SK-N-SH (cell line): Measurements from ENCODE around the gene AGPAT3. TPM values are rescaled to one million over a fixed set of nuclear protein-coding genes. Genes with fewer than 3 reads are reported as not detected.

Source experiments
- CTCF ChIA-PET: fragments of 300-600, 350-600 bp; formaldehyde crosslinking; extraction: SDS; loops from one replicate; lab custom pipeline; 2021; lab: Yijun Ruan, JAX
- POLR2A ChIA-PET: fragments of 350-600 bp; sonication (Branson Sonifier 250); formaldehyde crosslinking; extraction: SDS; loops from one replicate; lab custom pipeline; 2020; ENCODE audit warnings: antibody characterized with exemption, inconsistent platforms; lab: Yijun Ruan, JAX
- DNase-seq: peaks from one replicate; pipeline ENCODE4 v3.0.0; 2012
- H2AFZ ChIP-seq: fragments of 200-600 bp; sonication (generic); 2 replicates; pipeline ENCODE4 v1.8.1; 2016; ENCODE audit warnings: antibody characterized with exemption, mild to moderate bottlenecking, low read depth
- H3F3A ChIP-seq: fragments of 200-600 bp; sonication (generic); replicated peaks from 2 replicates; pipeline ENCODE3; 2016; ENCODE audit warnings: antibody characterized with exemption, mild to moderate bottlenecking; ENCODE audit not compliant: insufficient read depth
- H3K27ac ChIP-seq, 2 experiments: fragments of 200-500 bp in 1 of 2; fragments of 200-600 bp in 1 of 2; sonication (Bioruptor generic) in 1 of 2; sonication (generic), shearing (Covaris generic) in 1 of 2; 2 replicates each; pipeline versions ENCODE4 v1.5.1 to v1.6.1; 2014 to 2016; ENCODE audit warnings: low read depth in 2 of 2, inconsistent platforms in 1 of 2, low read length in 1 of 2, mild to moderate bottlenecking in 1 of 2, mixed read lengths in 1 of 2
- H3K27me3 ChIP-seq: fragments of 200-600 bp; sonication (generic), shearing (Covaris generic); 2 replicates; pipeline ENCODE4 v1.6.1; 2016; ENCODE audit warnings: mixed run types; ENCODE audit not compliant: insufficient read depth
- H3K36me3 ChIP-seq, 2 experiments: fragments of 200-500 bp in 1 of 2; fragments of 200-600 bp in 1 of 2; sonication (Bioruptor generic) in 1 of 2; sonication (generic) in 1 of 2; replicated peaks in 1 of 2; 2 replicates each; pipeline versions ENCODE3 to v1.5.1; 2014 to 2016; ENCODE audit warnings: low read length in 1 of 2, mild to moderate bottlenecking in 1 of 2; ENCODE audit not compliant: insufficient read depth in 2 of 2, control insufficient read depth in 1 of 2
- H3K4me1 ChIP-seq, 2 experiments: fragments of 200-500 bp in 1 of 2; fragments of 200-600 bp in 1 of 2; sonication (Bioruptor generic) in 1 of 2; sonication (generic), shearing (Covaris generic) in 1 of 2; 2 replicates each; pipeline versions ENCODE4 v1.5.1 to v1.6.1; 2014 to 2016; ENCODE audit warnings: low read depth in 1 of 2, low read length in 1 of 2, mixed run types in 1 of 2; ENCODE audit not compliant: insufficient read depth in 2 of 2, control insufficient read depth in 1 of 2
- H3K4me2 ChIP-seq: fragments of 200-600 bp; sonication (generic), shearing (Covaris generic); 2 replicates; pipeline ENCODE4 v1.6.1; 2017; ENCODE audit warnings: mixed run types
- H3K4me3 ChIP-seq, 2 experiments: fragments of 200-500 bp in 1 of 2; fragments of 200-600 bp in 1 of 2; sonication (Bioruptor generic) in 1 of 2; sonication (generic), shearing (Covaris generic) in 1 of 2; 2 replicates each; pipeline versions ENCODE4 v1.5.1 to v1.8.1; 2014 to 2016; ENCODE audit warnings: low read depth in 2 of 2, inconsistent platforms in 1 of 2, low read length in 1 of 2, mild to moderate bottlenecking in 1 of 2, mixed read lengths in 1 of 2, moderate library complexity in 1 of 2
- H3K79me2 ChIP-seq: fragments of 200-600 bp; sonication (generic); 2 replicates; pipeline ENCODE4 v1.8.1; 2017; ENCODE audit warnings: mild to moderate bottlenecking; ENCODE audit not compliant: insufficient read depth
- H3K9ac ChIP-seq: fragments of 200-600 bp; sonication (generic); 2 replicates; pipeline ENCODE4 v1.6.1; 2017; ENCODE audit warnings: mixed run types
- H3K9me2 ChIP-seq: fragments of 200-600 bp; sonication (generic); 2 replicates; pipeline ENCODE4 v1.6.1; 2017; ENCODE audit warnings: mixed run types
- H3K9me3 ChIP-seq: fragments of 200-600 bp; sonication (generic); 2 replicates; pipeline ENCODE4 v1.6.1; 2017; ENCODE audit warnings: mixed run types, mild to moderate bottlenecking, moderate library complexity
- H4K20me1 ChIP-seq: fragments of 200-600 bp; sonication (generic); 2 replicates; pipeline ENCODE4 v1.6.1; 2017; ENCODE audit warnings: mild to moderate bottlenecking, mixed run types; ENCODE audit not compliant: insufficient read depth
- CHD2 ChIP-seq: fragments of 150-350 bp; IDR thresholded peaks from 2 replicates; pipeline ENCODE4 v1.6.1; 2018; ENCODE audit warnings: low read length; ENCODE audit not compliant: partially characterized antibody
- ELF1 ChIP-seq: IDR thresholded peaks from 2 replicates; pipeline ENCODE4 v1.4.0; 2012
- EP300 ChIP-seq, 2 experiments: IDR thresholded peaks; 2 replicates each; pipeline versions ENCODE4 v1.4.0 to v1.6.1; 2012; ENCODE audit warnings: borderline replicate concordance in 1 of 2, low read depth in 1 of 2, low read length in 1 of 2
- EZH2phosphoT487 ChIP-seq: fragments of 200-600 bp; sonication (generic); IDR thresholded peaks from 2 replicates; pipeline ENCODE4 v1.6.1; 2017; ENCODE audit warnings: low read depth, mixed run types, mild to moderate bottlenecking, antibody characterized with exemption, moderate library complexity, borderline replicate concordance
- FOSL2 ChIP-seq: IDR thresholded peaks from 2 replicates; pipeline ENCODE4 v1.4.0; 2012; ENCODE audit warnings: low read depth, mild to moderate bottlenecking, moderate library complexity, borderline replicate concordance
- FOXJ3 ChIP-seq: sonication (generic); formaldehyde crosslinking; IDR thresholded peaks from 2 replicates; pipeline ENCODE4 v1.5.1; 2020; ENCODE audit warnings: mild to moderate bottlenecking, missing genetic modification reagents
- FOXM1 ChIP-seq: IDR thresholded peaks from 2 replicates; pipeline ENCODE4 v1.4.0; 2012; ENCODE audit warnings: low read depth, mild to moderate bottlenecking
- GABPA ChIP-seq: IDR thresholded peaks from 2 replicates; pipeline ENCODE4 v1.4.0; 2012; ENCODE audit warnings: low read depth, mild to moderate bottlenecking
- GATA2 ChIP-seq: sonication (generic); formaldehyde crosslinking; IDR thresholded peaks from 2 replicates; pipeline ENCODE4 v1.5.0; 2020; ENCODE audit warnings: mild to moderate bottlenecking, missing genetic modification reagents
- JUND ChIP-seq: IDR thresholded peaks from 2 replicates; pipeline ENCODE4 v1.4.0; 2012
- MEF2A ChIP-seq: IDR thresholded peaks from 2 replicates; pipeline ENCODE4 v1.4.0; 2012; ENCODE audit warnings: low read depth, borderline replicate concordance
- MXI1 ChIP-seq: IDR thresholded peaks from 2 replicates; pipeline ENCODE4 v1.6.1; 2012; ENCODE audit warnings: mild to moderate bottlenecking, low read depth, low read length, improper control_type of control experiment
- NFIC ChIP-seq: IDR thresholded peaks from 2 replicates; pipeline ENCODE4 v1.4.0; 2012; ENCODE audit warnings: borderline replicate concordance
- NRF1 ChIP-seq: IDR thresholded peaks from 2 replicates; pipeline ENCODE4 v1.6.1; 2012; ENCODE audit warnings: low read depth, mild to moderate bottlenecking, low read length
- POLR2AphosphoS5 ChIP-seq: IDR thresholded peaks from 2 replicates; pipeline ENCODE4 v1.6.1; 2012; ENCODE audit warnings: low read depth, low read length
- RFX5 ChIP-seq: IDR thresholded peaks from 2 replicates; pipeline ENCODE4 v1.6.1; 2012; ENCODE audit warnings: mild to moderate bottlenecking, improper control_type of control experiment, low read length
- RXRA ChIP-seq: IDR thresholded peaks from 2 replicates; pipeline ENCODE4 v1.4.0; 2012; ENCODE audit warnings: low read depth, mild to moderate bottlenecking, borderline replicate concordance
- SIN3A ChIP-seq: IDR thresholded peaks from 2 replicates; pipeline ENCODE4 v1.6.1; 2012; ENCODE audit warnings: low read depth, mild to moderate bottlenecking, low read length, moderate library complexity, borderline replicate concordance
- TAF1 ChIP-seq: IDR thresholded peaks from 2 replicates; pipeline ENCODE4 v1.6.1; 2012; ENCODE audit warnings: low read depth, mild to moderate bottlenecking, low read length, moderate library complexity, borderline replicate concordance
- TEAD4 ChIP-seq: IDR thresholded peaks from 2 replicates; pipeline ENCODE4 v1.4.0; 2012; ENCODE audit warnings: mild to moderate bottlenecking, borderline replicate concordance; ENCODE audit not compliant: insufficient read depth
- YY1 ChIP-seq: IDR thresholded peaks from 2 replicates; pipeline ENCODE4 v1.4.0; 2012; ENCODE audit warnings: low read depth, mild to moderate bottlenecking
- WGBS: methylation state at CpG from one replicate; pipeline ENCODE4 v1.1.6; 2017; ENCODE audit warnings: low lambda C conversion rate; 5-methylcytosine and 5-hydroxymethylcytosine counted together
- polyA plus RNA-seq, 3 experiments: library from polyadenylated mRNA; depleted of rRNA; stranded (reverse); fragments of >200 nt; gene quantifications; 2 replicates each; pipeline ENCODE4 v1.2.3, GENCODE V29; 2012
- TF ChIP-seq, protein P1 (sequence below): fragments of 150-350 bp; IDR thresholded peaks from 2 replicates; pipeline ENCODE4 v1.6.1; 2016; ENCODE audit warnings: mild to moderate bottlenecking, low read depth, low read length
- TF ChIP-seq, protein P2 (sequence below): fragments of 150-350 bp; IDR thresholded peaks from 2 replicates; pipeline ENCODE4 v1.6.1; 2017; ENCODE audit warnings: antibody characterized with exemption, low read length, low read depth, borderline replicate concordance
- TF ChIP-seq, protein P3 (sequence below): fragments of 200-600 bp; sonication (generic); IDR thresholded peaks from 2 replicates; pipeline ENCODE4 v1.6.1; 2017; ENCODE audit warnings: antibody characterized with exemption, mild to moderate bottlenecking, moderate library complexity
- TF ChIP-seq, protein P4 (sequence below): IDR thresholded peaks from 2 replicates; pipeline ENCODE4 v1.4.0; 2012; ENCODE audit warnings: low read depth
- TF ChIP-seq, protein P5 (sequence below): IDR thresholded peaks from 2 replicates; pipeline ENCODE4 v1.4.0; 2012; ENCODE audit warnings: low read depth, borderline replicate concordance
- TF ChIP-seq, protein P6 (sequence below): IDR thresholded peaks from 2 replicates; pipeline ENCODE4; 2012

Gene AGPAT3
- polyA plus RNA-seq, 1 of the 3 experiments (the other 2 are of a cell fraction), result 35.3 TPM

DNA sequence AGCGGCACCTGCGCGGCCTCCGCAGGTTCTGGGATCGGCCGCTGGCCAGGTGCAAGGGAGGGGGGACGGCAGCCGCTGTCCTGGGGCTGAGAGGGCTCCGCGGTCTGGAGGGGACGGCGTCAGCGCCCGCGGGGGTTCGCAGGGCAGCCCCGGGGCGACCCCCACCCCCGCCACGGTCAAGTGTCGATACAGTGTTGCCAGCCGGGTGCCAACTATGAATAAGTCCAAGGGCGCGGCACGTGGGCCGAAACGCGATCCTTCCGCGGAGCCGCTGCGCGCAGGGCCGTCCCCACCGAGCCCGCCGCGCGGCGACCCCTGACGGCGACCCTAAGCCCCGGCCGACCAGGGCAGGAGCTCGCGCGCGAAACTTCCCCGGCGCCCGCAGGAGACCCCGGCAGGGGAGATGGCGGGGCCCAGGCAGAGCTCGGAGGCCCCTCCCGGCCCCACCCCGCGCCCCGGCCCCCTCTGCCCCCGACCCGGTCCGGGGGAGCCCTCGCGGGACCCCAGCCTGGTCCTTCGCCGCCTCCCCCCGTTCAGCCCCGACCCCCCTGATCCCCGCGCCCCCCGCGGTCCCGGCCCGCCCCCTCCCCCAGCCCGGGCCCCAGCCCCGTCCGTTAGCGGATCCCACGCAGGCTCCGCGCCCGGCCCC is 586 bp upstream of the AGPAT3 start:
- peak overlapping the region in 1 of 2 experiments; percentile 28; a peak in 1 of 4 replicates for H3K27ac ChIP-seq
- H3K4me1 ChIP-seq, result peaks cover 8 to 14% of the 10 kb centered on the region in 2 experiments; a peak in 2 of 4 replicates
- H3K4me2 ChIP-seq, result peak overlapping the region; percentile 91
- no peaks in the 10 kb centered on the region for H3K9me3 ChIP-seq
- DNase-seq, result peak; percentile 82
- H3K9me2 ChIP-seq, result no peaks in the 10 kb centered on the region
- peaks cover 6 to 25% of the 10 kb centered on the region in 2 experiments for H3K36me3 ChIP-seq
- peak overlapping the region; percentile 46; the same call in 1 of the 2 replicates for H3K9ac ChIP-seq
- 0% methylated on average over 18 of the region's 81 CpGs for WGBS
- H3K27me3 ChIP-seq, result no peaks in the 10 kb centered on the region
- peaks cover 37% of the 10 kb centered on the region for H3K79me2 ChIP-seq
- H4K20me1 ChIP-seq, result peaks cover 10% of the 10 kb centered on the region; the same call in 1 of the 2 replicates
- CTCF ChIA-PET, result interaction anchor here (0.6 kb wide), 1 partner anchor 54 kb away, joined by 3 read pairs; no protein-coding TSS in a partner anchor
- peak overlapping the region; percentile 60 to 81 for H3K4me3 ChIP-seq
- no peaks in the 10 kb centered on the region for H3F3A ChIP-seq
- POLR2A ChIA-PET, result no interaction called here
- H2AFZ ChIP-seq, result peak overlapping the region; percentile 68; the same call in 1 of the 2 replicates
- TF ChIP-seq GATA2 (CRISPR knock-in tag) (no peak), FOXM1 (no peak), EZH2phosphoT487 (no peak), GABPA (no peak), RXRA (no peak), YY1 (no peak), TAF1 (0 out of 2 replicates have a peak, but pooled peaks have one; percentile 11), ELF1 (no peak), POLR2AphosphoS5 (no peak), TEAD4 (no peak), RFX5 (no peak), CHD2 (peak; percentile 33), NRF1 (no peak), NFIC (0 out of 2 replicates have a peak, but pooled peaks have one; percentile 8), EP300 (IDR thresholded peaks at IDR 0.05; ENCODE audit: borderline replicate concordance in 1 of 2, low read depth in 1 of 2, low read length in 1 of 2) (no peak), FOSL2 (no peak), SIN3A (no peak), JUND (no peak), MEF2A (no peak), MXI1 (peak; percentile 81), FOXJ3 (CRISPR knock-in tag) (no peak)
- TF ChIP-seq, protein P1, sequence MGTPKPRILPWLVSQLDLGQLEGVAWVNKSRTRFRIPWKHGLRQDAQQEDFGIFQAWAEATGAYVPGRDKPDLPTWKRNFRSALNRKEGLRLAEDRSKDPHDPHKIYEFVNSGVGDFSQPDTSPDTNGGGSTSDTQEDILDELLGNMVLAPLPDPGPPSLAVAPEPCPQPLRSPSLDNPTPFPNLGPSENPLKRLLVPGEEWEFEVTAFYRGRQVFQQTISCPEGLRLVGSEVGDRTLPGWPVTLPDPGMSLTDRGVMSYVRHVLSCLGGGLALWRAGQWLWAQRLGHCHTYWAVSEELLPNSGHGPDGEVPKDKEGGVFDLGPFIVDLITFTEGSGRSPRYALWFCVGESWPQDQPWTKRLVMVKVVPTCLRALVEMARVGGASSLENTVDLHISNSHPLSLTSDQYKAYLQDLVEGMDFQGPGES, result no peak
- TF ChIP-seq, protein P2, sequence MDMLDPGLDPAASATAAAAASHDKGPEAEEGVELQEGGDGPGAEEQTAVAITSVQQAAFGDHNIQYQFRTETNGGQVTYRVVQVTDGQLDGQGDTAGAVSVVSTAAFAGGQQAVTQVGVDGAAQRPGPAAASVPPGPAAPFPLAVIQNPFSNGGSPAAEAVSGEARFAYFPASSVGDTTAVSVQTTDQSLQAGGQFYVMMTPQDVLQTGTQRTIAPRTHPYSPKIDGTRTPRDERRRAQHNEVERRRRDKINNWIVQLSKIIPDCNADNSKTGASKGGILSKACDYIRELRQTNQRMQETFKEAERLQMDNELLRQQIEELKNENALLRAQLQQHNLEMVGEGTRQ, result no peak
- TF ChIP-seq, protein P3, sequence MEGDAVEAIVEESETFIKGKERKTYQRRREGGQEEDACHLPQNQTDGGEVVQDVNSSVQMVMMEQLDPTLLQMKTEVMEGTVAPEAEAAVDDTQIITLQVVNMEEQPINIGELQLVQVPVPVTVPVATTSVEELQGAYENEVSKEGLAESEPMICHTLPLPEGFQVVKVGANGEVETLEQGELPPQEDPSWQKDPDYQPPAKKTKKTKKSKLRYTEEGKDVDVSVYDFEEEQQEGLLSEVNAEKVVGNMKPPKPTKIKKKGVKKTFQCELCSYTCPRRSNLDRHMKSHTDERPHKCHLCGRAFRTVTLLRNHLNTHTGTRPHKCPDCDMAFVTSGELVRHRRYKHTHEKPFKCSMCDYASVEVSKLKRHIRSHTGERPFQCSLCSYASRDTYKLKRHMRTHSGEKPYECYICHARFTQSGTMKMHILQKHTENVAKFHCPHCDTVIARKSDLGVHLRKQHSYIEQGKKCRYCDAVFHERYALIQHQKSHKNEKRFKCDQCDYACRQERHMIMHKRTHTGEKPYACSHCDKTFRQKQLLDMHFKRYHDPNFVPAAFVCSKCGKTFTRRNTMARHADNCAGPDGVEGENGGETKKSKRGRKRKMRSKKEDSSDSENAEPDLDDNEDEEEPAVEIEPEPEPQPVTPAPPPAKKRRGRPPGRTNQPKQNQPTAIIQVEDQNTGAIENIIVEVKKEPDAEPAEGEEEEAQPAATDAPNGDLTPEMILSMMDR, result no peak
- TF ChIP-seq, protein P4, sequence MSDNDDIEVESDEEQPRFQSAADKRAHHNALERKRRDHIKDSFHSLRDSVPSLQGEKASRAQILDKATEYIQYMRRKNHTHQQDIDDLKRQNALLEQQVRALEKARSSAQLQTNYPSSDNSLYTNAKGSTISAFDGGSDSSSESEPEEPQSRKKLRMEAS, result peak; percentile 86
- TF ChIP-seq, protein P5, sequence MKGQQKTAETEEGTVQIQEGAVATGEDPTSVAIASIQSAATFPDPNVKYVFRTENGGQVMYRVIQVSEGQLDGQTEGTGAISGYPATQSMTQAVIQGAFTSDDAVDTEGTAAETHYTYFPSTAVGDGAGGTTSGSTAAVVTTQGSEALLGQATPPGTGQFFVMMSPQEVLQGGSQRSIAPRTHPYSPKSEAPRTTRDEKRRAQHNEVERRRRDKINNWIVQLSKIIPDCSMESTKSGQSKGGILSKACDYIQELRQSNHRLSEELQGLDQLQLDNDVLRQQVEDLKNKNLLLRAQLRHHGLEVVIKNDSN, result peak; percentile 50; the same call in 1 of the 2 replicates
- TF ChIP-seq, protein P6, sequence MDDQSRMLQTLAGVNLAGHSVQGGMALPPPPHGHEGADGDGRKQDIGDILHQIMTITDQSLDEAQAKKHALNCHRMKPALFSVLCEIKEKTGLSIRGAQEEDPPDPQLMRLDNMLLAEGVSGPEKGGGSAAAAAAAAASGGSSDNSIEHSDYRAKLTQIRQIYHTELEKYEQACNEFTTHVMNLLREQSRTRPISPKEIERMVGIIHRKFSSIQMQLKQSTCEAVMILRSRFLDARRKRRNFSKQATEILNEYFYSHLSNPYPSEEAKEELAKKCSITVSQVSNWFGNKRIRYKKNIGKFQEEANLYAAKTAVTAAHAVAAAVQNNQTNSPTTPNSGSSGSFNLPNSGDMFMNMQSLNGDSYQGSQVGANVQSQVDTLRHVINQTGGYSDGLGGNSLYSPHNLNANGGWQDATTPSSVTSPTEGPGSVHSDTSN, result peak; percentile 25; the same call in 1 of the 2 replicates
